ENCODE results near the gene FLNB. TPM values are rescaled to one million over a fixed set of nuclear protein-coding genes. Genes with fewer than 3 reads are reported as not detected.

The FLNB gene
- polyA plus RNA-seq, 3 donors: 0.47 to 4.0 (median 2.1) TPM

DNA sequence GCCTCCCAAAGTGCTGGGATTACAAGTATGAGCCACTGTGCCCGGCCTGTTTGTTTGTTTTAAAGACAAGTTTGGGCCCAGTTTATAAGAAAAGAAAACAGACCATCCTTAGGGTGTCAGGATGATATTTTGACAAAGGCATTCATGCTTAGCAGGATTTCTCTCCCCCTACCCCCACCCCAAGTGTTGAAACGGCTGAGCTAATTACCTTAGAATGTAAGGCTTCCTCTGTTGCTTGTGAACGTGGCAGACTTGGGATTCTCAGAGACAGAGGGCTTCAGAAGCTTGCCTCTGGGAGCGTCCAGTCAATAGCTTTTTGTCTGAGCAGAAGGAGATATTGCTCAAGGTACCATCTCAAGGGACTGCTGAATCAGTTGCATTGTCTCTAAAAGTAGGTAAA lies 24.0 kb downstream of the FLNB start:
- Histone ChIP-seq H3K27me3 (ENCODE audit: control insufficient read depth in 2 of 2, insufficient read depth in 2 of 2, low read length in 2 of 2) (no peaks in the 10 kb centered on the region), H3K4me2 (replicated peaks; ENCODE audit: extremely low read depth, low read length, poor library complexity, severe bottlenecking) (no peak overlapping the region), H3K4me1 (ENCODE audit: control insufficient read depth in 1 of 2, insufficient read depth in 2 of 2, low read length in 2 of 2) (no peaks in the 10 kb centered on the region), H4K20me1 (ENCODE audit: insufficient read depth, low read length) (no peaks in the 10 kb centered on the region), H3K9ac (ENCODE audit: insufficient read depth, low read length, poor library complexity, severe bottlenecking) (no peak overlapping the region), H3K4me3 (replicated peaks in 1 of 3; ENCODE audit: low read depth in 2 of 3, low read length in 3 of 3) (no peak overlapping the region), H3K9me3 (replicated peaks in 1 of 2; ENCODE audit: control insufficient read depth in 1 of 2, insufficient read depth in 1 of 2, low read length in 2 of 2) (no peaks in the 10 kb centered on the region), H3K27ac (ENCODE audit: low read depth in 1 of 2, low read length in 2 of 2) (no peak overlapping the region), H2AFZ (ENCODE audit: insufficient read depth, low read depth, low read length, poor library complexity, severe bottlenecking) (no peak overlapping the region), H3K79me2 (ENCODE audit: insufficient read depth, low read length) (peaks cover 28% of the 10 kb centered on the region), H3K36me3 (replicated peaks in 1 of 2; ENCODE audit: control insufficient read depth in 1 of 2, insufficient read depth in 2 of 2, low read length in 2 of 2) (no peaks in the 10 kb centered on the region)
- H3K27me3 Mint-ChIP-seq (ENCODE audit: low read depth in 3 of 3): peaks cover 0 to 2% (median 0%) of the 10 kb centered on the region in 3 donors
- no peak overlapping the region for H3K27ac Mint-ChIP-seq
- WGBS (ENCODE audit: insufficient coverage): 77% methylated on average over 3 of the region's 4 CpGs
- H3K9me3 Mint-ChIP-seq: peaks cover 0 to 2% (median 0%) of the 10 kb centered on the region in 7 donors
- no peak for DNase-seq
- peaks cover 0 to 13% of the 10 kb centered on the region in 2 donors for H3K36me3 Mint-ChIP-seq
- intact Hi-C loops (cut with micrococcal nuclease): no loop called here
- TF ChIP-seq, protein P1, sequence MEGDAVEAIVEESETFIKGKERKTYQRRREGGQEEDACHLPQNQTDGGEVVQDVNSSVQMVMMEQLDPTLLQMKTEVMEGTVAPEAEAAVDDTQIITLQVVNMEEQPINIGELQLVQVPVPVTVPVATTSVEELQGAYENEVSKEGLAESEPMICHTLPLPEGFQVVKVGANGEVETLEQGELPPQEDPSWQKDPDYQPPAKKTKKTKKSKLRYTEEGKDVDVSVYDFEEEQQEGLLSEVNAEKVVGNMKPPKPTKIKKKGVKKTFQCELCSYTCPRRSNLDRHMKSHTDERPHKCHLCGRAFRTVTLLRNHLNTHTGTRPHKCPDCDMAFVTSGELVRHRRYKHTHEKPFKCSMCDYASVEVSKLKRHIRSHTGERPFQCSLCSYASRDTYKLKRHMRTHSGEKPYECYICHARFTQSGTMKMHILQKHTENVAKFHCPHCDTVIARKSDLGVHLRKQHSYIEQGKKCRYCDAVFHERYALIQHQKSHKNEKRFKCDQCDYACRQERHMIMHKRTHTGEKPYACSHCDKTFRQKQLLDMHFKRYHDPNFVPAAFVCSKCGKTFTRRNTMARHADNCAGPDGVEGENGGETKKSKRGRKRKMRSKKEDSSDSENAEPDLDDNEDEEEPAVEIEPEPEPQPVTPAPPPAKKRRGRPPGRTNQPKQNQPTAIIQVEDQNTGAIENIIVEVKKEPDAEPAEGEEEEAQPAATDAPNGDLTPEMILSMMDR (IDR thresholded peaks at IDR 0.05): no peak
- H3K4me3 Mint-ChIP-seq: no peak overlapping the region
- peaks cover 11% of the 10 kb centered on the region for H3K4me1 Mint-ChIP-seq

DNA sequence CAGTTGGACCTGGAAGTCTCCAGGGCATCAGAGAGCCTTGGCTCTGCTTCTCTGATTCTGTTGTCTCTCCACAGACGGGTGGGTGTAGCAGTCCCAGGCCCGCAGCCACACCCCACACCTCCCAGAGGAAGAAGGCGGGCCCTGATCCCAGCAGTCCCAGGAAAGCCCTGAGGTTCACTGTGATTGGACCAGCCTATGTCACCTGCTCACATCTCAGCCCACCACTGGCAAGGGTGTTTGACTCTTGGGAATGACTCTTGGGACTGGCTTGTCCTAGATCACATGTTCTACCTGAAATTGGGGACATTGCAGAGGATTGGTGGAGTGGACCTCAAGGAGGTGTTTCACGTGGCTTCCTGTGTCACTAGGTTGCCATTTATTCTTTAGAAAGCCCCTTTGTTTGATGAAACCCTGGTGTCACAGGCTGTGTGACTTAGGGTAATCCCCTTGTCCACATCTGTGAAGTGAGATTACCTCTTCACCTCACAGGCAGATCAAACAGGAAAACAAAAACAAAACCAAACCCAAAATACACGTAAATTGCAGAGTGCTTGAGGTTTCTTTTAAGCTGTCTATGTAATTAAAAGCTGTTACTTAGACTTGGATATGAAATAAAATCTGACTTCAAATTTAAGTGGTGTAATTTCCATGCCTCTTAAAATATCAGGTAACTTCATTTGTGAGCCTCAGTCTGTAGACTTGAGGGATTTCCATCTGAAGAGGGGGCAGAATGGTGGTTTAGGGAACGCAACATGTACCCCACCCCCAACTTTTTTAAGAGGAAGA lies 26.7 kb downstream of the FLNB start:
- Histone ChIP-seq H3K4me3 (replicated peaks in 1 of 3; ENCODE audit: low read depth in 2 of 3, low read length in 3 of 3) (no peak overlapping the region), H3K4me2 (replicated peaks; ENCODE audit: extremely low read depth, low read length, poor library complexity, severe bottlenecking) (no peak overlapping the region), H3K27me3 (ENCODE audit: control insufficient read depth in 2 of 2, insufficient read depth in 2 of 2, low read length in 2 of 2) (no peaks in the 10 kb centered on the region), H3K79me2 (ENCODE audit: insufficient read depth, low read length) (peaks cover 19% of the 10 kb centered on the region), H4K20me1 (ENCODE audit: insufficient read depth, low read length) (no peaks in the 10 kb centered on the region), H3K4me1 (ENCODE audit: control insufficient read depth in 1 of 2, insufficient read depth in 2 of 2, low read length in 2 of 2) (peaks cover 11 to 12% of the 10 kb centered on the region in 2 donors), H3K9ac (ENCODE audit: insufficient read depth, low read length, poor library complexity, severe bottlenecking) (no peak overlapping the region), H3K9me3 (replicated peaks in 1 of 2; ENCODE audit: control insufficient read depth in 1 of 2, insufficient read depth in 1 of 2, low read length in 2 of 2) (no peaks in the 10 kb centered on the region), H3K36me3 (replicated peaks in 1 of 2; ENCODE audit: control insufficient read depth in 1 of 2, insufficient read depth in 2 of 2, low read length in 2 of 2) (no peaks in the 10 kb centered on the region), H2AFZ (ENCODE audit: insufficient read depth, low read depth, low read length, poor library complexity, severe bottlenecking) (no peak overlapping the region), H3K27ac (ENCODE audit: low read depth in 1 of 2, low read length in 2 of 2) (no peak overlapping the region)
- TF ChIP-seq, protein P1 (IDR thresholded peaks at IDR 0.05): no peak
- Mint-ChIP-seq H3K4me3 (no peak overlapping the region), H3K36me3 (peaks cover 0 to 18% of the 10 kb centered on the region in 2 donors), H3K27me3 (ENCODE audit: low read depth in 3 of 3) (peaks cover 0 to 2% (median 0%) of the 10 kb centered on the region in 3 donors), H3K27ac (peak overlapping the region in 2 of 7 donors; percentile 3 to 65), H3K9me3 (peaks cover 0 to 2% (median 0%) of the 10 kb centered on the region in 7 donors), H3K4me1 (peaks cover 15% of the 10 kb centered on the region)
- no CpG with 5 or more reads among the region's 6 CpGs for WGBS (ENCODE audit: insufficient coverage)
- DNase-seq: no peak
- intact Hi-C loops (cut with micrococcal nuclease): no loop called here
